GM21576 (cell line): ENCODE results near the gene SLC6A3.
A peak's percentile ranks its signal among the peaks of the same experiment; 100 is the strongest.

Experiments
- ATAC-seq: cut with Tn5 transposase; IDR thresholded peaks from one replicate; pipeline ENCODE4 v1.9.1; 2021; ENCODE audit warnings: mild to moderate bottlenecking, moderate library complexity; ENCODE audit not compliant: unreplicated experiment

Gene SLC6A3

GRCh38 chr5:1356873-1357787, 88.1 kb downstream of the SLC6A3 start:
- no peak for ATAC-seq

- no peak for ATAC-seq
Observed at GRCh38 chr5:1354576-1354975, 90.7 kb downstream of the SLC6A3 start.

GRCh38 chr5:1352231-1353219, 92.7 kb downstream of the SLC6A3 start:
- no peak for ATAC-seq

DNA sequence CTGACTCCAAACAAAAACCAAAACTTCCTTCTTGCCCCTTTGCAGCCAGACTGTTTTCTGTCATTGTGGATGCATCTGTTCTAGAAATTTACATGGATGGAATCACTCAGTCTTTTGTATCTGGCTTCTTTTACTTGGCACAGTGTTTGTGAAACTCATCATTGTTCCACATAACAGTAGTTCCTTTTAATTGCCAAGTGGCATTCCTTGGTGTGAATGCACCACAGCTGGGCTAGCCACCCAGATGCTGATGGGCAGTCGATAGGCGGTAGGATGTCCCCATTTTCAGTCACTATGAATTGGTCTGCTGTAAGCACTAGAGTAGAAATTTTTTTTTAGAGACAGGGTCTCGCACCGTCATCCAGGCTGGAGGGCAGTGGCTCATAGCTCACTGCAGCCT, 94.1 kb downstream of the SLC6A3 start:
- no peak for ATAC-seq

GRCh38 chr5:1349246-1349645, 96.0 kb downstream of the SLC6A3 start:
- no peak for ATAC-seq

DNA sequence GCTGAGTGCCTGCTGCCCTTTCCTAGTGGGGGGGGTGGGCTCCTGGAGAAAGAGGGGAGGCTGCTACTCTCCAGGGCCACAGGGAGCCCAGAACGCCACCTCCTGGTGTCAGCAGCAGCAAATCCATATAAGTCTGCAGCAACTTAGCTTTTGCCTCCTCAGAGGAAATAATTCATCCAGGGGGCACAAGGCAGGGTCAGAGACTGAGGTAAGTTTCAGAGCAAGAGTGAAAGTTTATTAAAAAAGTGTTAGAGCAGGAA, 96.3 kb downstream of the SLC6A3 start:
- no peak for ATAC-seq

DNA sequence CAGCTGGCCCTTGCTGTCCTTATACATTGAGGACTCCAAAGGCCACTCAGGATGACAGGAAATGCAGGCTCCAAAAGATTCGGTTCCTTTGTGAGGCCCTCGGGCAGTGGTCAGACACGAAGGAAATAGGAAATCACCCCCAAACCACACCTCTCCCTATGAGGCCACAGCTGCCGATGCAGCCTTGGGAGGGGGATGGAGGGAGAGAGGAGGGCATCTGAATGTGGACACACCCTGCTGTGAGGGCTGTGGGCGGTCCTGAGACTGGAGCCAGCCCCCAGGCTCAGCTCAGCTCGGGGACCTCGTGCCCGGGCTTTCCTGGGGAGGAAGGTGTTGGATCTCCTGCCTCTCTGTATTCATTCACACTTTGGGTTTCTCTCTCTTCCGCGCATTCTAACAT, 97.7 kb downstream of the SLC6A3 start:
- ATAC-seq = no peak

DNA sequence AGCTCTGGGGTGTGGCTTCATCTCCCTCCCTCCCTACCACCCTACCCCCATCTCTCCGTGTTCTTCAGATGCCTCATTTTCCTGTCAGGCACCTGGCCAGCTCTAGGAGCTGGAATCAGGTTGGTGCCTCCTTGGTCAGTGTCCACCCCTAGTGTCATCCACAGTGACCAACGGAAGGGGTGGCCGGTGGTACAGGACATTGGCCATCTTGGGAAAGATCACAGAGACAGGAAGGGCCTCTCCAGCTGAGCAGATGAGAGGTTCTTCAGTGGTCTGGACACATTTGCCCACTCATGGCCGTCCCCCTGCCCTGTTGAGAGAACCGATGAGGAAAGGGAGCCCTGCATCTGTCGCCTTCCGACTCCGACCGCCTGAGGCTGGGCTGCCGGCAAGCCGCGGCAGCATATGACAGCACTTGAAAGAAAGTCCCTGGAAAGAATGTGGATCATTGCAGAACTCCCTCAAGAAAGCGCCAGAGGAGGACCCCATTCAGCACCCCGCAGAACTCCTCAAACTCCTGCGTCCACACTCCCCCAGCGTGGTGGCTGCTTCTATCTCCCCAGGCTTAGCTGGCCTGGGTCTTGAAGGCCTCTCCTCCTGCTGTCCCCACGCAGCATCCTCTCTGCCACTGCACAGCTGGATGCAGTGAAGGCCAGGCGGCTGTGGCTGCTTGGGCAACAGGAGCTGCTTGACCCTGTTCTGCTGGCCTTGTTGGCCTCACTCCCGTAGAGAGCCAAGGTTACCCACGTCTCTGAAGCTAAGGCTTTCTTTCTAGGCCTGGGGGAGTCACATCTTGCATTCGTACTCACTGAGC, 98.4 kb downstream of the SLC6A3 start:
- no peak for ATAC-seq

DNA sequence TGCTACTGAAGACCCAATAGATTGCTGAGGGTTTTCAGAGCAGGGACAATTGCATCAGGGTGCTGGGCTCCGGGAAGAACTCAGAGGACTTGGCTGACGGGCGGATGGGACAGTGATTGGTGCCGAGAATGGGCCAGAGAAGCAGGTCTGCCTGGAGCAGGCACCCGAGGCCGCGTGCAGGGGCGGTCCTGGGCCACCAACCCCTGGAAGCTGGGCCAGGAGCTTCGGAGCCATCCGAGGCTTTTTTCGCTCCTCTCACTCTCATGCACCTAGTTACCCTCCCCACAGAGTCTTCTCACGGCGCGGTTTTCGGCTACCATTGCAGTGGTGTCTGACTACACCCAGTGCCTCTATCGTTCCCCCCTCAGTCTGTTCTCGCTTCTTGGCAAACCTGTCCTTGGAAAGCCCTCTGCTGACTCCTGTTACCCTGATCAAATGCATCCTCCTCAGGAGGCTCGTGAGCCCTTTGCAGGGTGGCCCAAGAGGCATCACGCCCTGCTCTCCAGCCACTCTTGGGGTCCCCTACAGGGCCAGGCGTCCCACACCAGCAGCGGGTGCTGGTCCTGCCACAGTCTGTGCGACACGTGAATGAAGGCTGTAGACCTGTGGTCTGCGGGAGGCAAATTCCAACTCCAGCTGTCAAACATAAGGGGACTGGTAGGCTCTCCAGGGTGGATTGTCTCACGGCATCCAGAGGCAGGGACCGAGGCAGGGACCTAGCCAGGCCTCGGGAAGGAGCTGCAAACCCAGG, 99.2 kb downstream of the SLC6A3 start:
- ATAC-seq = no peak

DNA sequence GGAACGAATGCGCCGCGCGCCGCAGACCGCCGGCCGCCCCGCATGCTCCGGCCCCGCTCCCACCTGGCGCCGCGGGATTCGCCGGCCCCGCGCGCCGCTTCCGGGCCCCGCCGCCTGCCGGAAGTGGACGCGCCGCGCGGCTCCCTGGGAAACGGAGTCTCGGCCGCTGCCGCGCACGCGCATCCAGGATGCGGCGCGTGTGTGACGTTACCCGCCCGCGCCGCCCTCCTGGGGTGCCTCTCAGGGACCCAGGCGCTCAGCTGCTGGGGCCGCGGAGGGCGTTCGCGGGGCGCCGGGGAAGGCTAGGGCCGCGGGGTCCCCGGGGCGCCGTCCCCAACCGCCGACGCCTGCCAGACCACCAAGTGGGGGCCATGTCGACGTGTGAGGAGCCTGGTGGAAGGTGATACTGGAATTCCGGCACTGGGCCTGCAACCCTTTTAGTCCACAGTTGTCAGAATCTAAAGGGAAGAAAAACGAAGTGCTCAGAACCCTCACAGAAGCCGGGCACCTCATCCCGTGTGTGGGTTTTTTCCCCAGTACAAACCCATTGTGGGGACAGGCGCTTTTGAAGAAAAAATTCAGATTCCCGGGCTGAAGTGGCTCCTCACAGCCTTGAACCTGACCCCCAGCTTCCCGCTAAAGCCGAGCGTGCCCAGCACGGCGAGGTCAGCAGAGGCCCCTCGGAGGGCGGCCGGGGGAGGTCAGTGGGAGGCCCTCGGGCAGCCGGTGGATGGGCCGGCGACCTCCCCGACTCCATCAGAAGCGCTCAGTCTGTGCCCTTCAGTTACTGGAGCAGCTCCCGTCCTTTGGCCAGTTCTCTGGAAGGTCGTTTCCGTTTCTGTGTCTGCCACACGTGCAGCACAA, 100.0 kb downstream of the SLC6A3 start, which contains the start of gene CLPTM1L:
CLPTM1L (minus strand) TSS at position 125 of the 864 bp plus-strand sequence. CDS start 258 bp downstream, outside the sequence.
- ATAC-seq = peak; percentile 51

GRCh38 chr5:1343931-1344901, 101.0 kb downstream of the SLC6A3 start:
- ATAC-seq = no peak

DNA sequence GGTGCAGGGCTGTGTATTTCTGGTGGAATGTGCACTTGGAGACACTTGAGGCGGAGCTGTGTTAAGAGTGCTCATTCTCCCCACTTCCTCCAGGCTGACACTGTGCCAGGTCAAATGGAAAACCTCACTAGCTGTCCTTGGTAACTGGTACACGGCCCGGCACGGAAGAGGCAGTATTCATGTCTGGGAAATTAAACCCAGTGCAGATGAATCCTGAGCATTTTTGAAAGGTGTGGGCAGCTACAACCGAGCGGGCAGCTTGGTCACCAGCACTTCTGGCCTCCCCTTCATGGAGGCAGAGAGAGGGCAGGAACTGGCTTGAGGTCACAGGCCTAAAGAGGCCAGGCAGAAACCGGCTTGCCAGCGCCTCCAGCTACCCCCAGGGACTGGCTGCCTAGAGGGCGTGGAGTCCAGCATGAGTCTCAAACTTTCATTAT, 101.9 kb downstream of the SLC6A3 start:
- no peak for ATAC-seq
